ENCODE results near the gene TFAP2D.

TFAP2D gene

DNA sequence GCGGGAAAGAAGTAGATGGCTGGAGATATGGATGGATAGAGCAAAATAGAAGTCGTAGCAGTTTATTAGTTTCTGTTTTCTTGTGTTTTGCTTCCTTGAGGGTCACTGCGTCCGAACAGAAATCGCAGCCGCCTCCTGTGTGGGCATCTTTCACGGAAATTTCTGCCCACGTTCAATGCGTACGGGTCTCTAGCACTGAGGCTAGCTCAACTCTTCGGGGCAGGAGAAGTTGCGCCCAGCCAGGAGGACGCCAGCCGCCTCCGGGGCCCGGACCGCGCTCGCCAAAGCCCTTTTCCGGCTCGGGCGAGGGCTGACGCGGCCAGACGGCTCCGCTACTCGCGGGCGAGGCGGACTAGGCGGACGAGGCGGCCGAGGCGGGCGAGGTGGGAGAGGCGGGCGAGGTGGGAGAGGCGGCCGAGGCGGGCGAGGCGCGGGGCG is 106.2 kb downstream of the TFAP2D start:
- no peak for DNase-seq (ENCODE audit: low read depth in 2 of 2)

DNA sequence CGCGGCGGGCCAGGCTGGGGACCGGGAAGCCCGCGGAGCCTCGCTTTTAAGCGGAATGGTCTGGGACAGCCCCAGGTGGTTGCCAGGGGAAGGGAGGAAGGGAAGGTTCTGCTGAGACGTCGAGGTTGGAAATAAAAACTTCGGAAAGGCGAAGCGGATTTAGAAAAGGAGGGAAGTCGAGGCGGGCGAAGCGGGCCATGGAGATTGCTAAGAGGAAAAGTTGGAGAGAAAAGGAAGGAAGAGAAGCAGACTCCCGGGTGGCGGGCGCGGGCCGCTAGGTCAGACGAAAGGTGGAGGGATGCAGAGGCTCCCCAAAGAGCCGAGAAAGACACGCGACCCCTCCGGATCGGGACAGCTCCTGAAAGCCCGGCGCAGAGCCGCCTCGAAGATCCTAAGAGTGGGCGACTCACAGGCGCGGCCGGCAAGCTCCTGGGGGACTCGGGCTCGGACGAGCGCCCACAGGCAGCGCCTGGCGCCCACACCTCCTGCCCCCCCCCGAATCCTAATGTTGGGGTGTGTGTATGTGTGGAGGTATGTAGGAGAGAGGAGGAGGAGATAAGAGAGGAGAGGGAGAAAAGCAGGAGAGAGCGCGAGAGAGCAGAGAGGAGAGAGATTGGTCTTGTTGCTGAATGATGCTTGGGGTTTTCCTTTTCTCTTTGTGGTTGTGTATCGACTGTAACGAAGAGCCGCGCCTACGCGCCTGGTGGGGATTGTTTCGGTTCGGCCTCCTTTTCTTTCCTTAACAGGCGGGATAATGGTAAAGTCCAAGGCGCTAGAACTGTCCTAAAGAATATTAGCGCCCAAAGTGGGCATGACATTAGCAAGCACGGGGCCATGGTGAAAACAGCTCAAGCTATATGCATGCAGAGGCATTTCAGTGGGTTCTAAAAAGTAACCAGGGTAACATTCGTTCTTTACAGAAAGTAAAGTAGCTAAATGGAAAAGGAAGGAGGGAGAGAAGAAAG is 106.9 kb downstream of the TFAP2D start:
- DNase-seq (ENCODE audit: low read depth in 2 of 2), result no peak

GRCh38 chr6:50820869-50821264 is 107.5 kb downstream of the TFAP2D start:
- DNase-seq (ENCODE audit: low read depth in 2 of 2), result no peak

GRCh38 chr6:50821441-50822077 is 108.2 kb downstream of the TFAP2D start:
- DNase-seq (ENCODE audit: low read depth in 2 of 2), result no peak

- DNase-seq (ENCODE audit: low read depth in 2 of 2), result no peak
Measured at GRCh38 chr6:50822078-50822476, 108.8 kb downstream of the TFAP2D start.

All from stimulated activated CD4-positive, alpha-beta T cell treated with anti-CD3 and anti-CD28 coated beads, Interleukin-1b, Interleukin-23, amount 100 ng/mL, for 4 hours (primary cell).